Measurements from ENCODE around the gene GTPBP1. TPM values are rescaled to one million over a fixed set of nuclear protein-coding genes. Genes with fewer than 3 reads are reported as not detected.
A peak's percentile ranks its signal among the peaks of the same experiment; 100 is the strongest.

GTPBP1 gene
- total and polyA plus RNA-seq, 2 of the 13 experiments (the other 11 are each of a cell fraction or from before 2014, with no cell fraction given), result 22.3 to 27.0 TPM

DNA sequence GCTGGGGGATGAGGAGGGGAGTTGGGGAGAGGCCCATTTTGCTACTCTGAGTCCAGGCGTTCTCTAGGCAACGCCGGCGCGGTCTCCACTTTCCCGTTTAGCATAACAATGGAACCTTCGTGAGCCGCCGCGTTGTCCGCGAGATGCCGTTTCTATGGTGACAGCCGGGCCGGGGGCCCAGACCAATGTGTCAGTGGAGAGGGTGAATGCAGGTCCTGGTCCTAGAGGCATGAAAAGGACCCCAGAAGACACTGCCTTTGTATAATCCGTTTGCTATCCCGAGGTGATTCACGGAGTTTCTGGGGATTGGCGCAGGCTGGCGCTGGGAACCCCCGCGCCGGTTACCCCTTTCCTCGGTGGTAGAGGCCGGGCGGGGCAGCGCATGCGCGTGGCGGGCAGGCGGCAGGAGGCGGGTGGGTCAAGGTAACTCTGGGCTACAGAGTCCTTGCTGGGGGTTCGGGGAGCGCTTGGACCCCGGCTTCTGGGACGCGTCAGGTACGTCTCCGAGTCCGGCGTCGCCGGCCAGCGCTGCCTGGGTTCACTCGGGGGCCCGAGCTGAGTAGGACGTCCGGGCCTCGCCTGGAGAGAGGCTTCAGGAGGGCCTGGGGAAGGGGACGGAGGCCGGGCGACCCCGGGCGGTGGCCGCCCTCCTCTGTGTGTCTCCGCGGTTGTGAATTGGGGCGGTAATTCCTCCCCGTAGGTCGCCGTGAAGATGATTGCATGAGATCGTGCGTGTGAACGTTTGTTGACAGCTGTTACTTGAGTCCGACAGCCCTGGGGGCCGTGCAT lies 49.3 kb upstream of the GTPBP1 start, which contains the start of the genes CBY1 and FAM227A (continued):
- no peak for TF ChIP-seq ZNF891 (CRISPR knock-in tag; IDR thresholded peaks at IDR 0.05)
- TF ChIP-seq FIP1L1 (IDR thresholded peaks at IDR 0.05; ENCODE audit: borderline replicate concordance, insufficient read depth, low read depth, low read length), result no peak
- TF ChIP-seq, protein P1, sequence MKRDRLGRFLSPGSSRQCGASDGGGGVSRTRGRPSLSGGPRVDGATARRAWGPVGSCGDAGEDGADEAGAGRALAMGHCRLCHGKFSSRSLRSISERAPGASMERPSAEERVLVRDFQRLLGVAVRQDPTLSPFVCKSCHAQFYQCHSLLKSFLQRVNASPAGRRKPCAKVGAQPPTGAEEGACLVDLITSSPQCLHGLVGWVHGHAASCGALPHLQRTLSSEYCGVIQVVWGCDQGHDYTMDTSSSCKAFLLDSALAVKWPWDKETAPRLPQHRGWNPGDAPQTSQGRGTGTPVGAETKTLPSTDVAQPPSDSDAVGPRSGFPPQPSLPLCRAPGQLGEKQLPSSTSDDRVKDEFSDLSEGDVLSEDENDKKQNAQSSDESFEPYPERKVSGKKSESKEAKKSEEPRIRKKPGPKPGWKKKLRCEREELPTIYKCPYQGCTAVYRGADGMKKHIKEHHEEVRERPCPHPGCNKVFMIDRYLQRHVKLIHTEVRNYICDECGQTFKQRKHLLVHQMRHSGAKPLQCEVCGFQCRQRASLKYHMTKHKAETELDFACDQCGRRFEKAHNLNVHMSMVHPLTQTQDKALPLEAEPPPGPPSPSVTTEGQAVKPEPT (CRISPR knock-in tag; IDR thresholded peaks at IDR 0.05; ENCODE audit: low read depth), result no peak
- TF ChIP-seq ZNF772 (CRISPR knock-in tag; IDR thresholded peaks at IDR 0.05), result no peak
- peak; percentile 46; the same call in 1 of the 2 replicates for TF ChIP-seq MYC (CRISPR knock-in tag; IDR thresholded peaks at IDR 0.05; ENCODE audit: borderline replicate concordance)
- peak; percentile 67; the same call in 1 of the 2 replicates for TF ChIP-seq ZNF546 (CRISPR knock-in tag; conservative IDR thresholded peaks at IDR 0.05)
- TF ChIP-seq ZFP82 (CRISPR knock-in tag; IDR thresholded peaks at IDR 0.05; ENCODE audit: borderline replicate concordance), result no peak
- TF ChIP-seq DNMT3B (CRISPR knock-in tag; conservative IDR thresholded peaks at IDR 0.05), result no peak
- TF ChIP-seq SP1 (IDR thresholded peaks at IDR 0.05), result no peak
- TF ChIP-seq SP1 (CRISPR knock-in tag; IDR thresholded peaks at IDR 0.05), result peak; percentile 55; the same call in 1 of the 2 replicates
- TF ChIP-seq, protein P2, sequence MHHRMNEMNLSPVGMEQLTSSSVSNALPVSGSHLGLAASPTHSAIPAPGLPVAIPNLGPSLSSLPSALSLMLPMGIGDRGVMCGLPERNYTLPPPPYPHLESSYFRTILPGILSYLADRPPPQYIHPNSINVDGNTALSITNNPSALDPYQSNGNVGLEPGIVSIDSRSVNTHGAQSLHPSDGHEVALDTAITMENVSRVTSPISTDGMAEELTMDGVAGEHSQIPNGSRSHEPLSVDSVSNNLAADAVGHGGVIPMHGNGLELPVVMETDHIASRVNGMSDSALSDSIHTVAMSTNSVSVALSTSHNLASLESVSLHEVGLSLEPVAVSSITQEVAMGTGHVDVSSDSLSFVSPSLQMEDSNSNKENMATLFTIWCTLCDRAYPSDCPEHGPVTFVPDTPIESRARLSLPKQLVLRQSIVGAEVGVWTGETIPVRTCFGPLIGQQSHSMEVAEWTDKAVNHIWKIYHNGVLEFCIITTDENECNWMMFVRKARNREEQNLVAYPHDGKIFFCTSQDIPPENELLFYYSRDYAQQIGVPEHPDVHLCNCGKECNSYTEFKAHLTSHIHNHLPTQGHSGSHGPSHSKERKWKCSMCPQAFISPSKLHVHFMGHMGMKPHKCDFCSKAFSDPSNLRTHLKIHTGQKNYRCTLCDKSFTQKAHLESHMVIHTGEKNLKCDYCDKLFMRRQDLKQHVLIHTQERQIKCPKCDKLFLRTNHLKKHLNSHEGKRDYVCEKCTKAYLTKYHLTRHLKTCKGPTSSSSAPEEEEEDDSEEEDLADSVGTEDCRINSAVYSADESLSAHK (CRISPR knock-in tag; IDR thresholded peaks at IDR 0.05; ENCODE audit: borderline replicate concordance), result no peak
- TF ChIP-seq MTA3 (CRISPR knock-in tag; IDR thresholded peaks at IDR 0.05), result no peak
- TF ChIP-seq, protein P3, sequence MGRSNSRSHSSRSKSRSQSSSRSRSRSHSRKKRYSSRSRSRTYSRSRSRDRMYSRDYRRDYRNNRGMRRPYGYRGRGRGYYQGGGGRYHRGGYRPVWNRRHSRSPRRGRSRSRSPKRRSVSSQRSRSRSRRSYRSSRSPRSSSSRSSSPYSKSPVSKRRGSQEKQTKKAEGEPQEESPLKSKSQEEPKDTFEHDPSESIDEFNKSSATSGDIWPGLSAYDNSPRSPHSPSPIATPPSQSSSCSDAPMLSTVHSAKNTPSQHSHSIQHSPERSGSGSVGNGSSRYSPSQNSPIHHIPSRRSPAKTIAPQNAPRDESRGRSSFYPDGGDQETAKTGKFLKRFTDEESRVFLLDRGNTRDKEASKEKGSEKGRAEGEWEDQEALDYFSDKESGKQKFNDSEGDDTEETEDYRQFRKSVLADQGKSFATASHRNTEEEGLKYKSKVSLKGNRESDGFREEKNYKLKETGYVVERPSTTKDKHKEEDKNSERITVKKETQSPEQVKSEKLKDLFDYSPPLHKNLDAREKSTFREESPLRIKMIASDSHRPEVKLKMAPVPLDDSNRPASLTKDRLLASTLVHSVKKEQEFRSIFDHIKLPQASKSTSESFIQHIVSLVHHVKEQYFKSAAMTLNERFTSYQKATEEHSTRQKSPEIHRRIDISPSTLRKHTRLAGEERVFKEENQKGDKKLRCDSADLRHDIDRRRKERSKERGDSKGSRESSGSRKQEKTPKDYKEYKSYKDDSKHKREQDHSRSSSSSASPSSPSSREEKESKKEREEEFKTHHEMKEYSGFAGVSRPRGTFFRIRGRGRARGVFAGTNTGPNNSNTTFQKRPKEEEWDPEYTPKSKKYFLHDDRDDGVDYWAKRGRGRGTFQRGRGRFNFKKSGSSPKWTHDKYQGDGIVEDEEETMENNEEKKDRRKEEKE (IDR thresholded peaks at IDR 0.05), result no peak
- TF ChIP-seq FOXA1 (IDR thresholded peaks at IDR 0.05), result no peak
- no peak for TF ChIP-seq FOXA1 (CRISPR knock-in tag; IDR thresholded peaks at IDR 0.05)
- TF ChIP-seq, protein P4, sequence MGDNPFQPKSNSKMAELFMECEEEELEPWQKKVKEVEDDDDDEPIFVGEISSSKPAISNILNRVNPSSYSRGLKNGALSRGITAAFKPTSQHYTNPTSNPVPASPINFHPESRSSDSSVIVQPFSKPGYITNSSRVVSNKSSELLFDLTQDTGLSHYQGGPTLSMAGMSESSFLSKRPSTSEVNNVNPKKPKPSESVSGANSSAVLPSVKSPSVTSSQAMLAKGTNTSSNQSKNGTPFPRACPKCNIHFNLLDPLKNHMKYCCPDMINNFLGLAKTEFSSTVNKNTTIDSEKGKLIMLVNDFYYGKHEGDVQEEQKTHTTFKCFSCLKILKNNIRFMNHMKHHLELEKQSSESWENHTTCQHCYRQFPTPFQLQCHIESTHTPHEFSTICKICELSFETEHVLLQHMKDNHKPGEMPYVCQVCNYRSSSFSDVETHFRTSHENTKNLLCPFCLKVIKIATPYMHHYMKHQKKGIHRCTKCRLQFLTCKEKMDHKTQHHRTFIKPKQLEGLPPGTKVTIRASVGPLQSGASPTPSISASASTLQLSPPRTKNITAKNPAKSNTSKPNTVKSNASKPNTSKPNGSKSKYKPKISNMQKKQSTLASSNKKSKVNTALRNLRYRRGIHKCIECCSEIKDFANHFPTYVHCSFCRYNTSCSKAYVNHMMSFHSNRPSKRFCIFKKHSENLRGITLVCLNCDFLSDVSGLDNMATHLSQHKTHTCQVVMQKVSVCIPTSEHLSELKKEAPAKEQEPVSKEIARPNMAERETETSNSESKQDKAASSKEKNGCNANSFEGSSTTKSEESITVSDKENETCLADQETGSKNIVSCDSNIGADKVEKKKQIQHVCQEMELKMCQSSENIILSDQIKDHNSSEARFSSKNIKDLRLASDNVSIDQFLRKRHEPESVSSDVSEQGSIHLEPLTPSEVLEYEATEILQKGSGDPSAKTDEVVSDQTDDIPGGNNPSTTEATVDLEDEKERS (CRISPR knock-in tag; IDR thresholded peaks at IDR 0.05), result peak; percentile 81; the same call in 1 of the 2 replicates
